Effector memory CD4-positive, alpha-beta T cell (primary cell): ENCODE results near the gene SKIDA1.

Experiments
- DNase-seq, 3 donors: peaks; one replicate each; pipeline ENCODE4 v3.0.0-alpha.2; 2020
- H3K27ac ChIP-seq: 2 replicates; pipeline ENCODE4 v1.7.0; 2013; ENCODE audit warnings: mild to moderate bottlenecking, low read length, moderate library complexity; ENCODE audit not compliant: insufficient read depth, poor library complexity, severe bottlenecking
- H3K27me3 ChIP-seq: replicated peaks from 2 replicates; pipeline ENCODE4 v1.7.0; 2013; ENCODE audit warnings: mild to moderate bottlenecking, low read length; ENCODE audit not compliant: insufficient read depth, control insufficient read depth, poor library complexity, severe bottlenecking
- H3K36me3 ChIP-seq: 2 replicates; pipeline ENCODE4 v1.7.0; 2013; ENCODE audit warnings: mild to moderate bottlenecking, low read length, moderate library complexity; ENCODE audit not compliant: control insufficient read depth, insufficient read depth
- H3K4me1 ChIP-seq: 2 replicates; pipeline ENCODE4 v1.7.0; 2013; ENCODE audit warnings: low read length, mild to moderate bottlenecking; ENCODE audit not compliant: control insufficient read depth, insufficient read depth, poor library complexity, severe bottlenecking
- H3K4me3 ChIP-seq: 2 replicates; pipeline ENCODE4 v1.7.0; 2013; ENCODE audit warnings: low read length, low read depth, mild to moderate bottlenecking; ENCODE audit not compliant: insufficient read depth, poor library complexity, severe bottlenecking
- H3K9me3 ChIP-seq: 2 replicates; pipeline ENCODE4 v1.7.0; 2013; ENCODE audit warnings: mild to moderate bottlenecking, low read length, moderate library complexity; ENCODE audit not compliant: control insufficient read depth

The SKIDA1 gene

DNA sequence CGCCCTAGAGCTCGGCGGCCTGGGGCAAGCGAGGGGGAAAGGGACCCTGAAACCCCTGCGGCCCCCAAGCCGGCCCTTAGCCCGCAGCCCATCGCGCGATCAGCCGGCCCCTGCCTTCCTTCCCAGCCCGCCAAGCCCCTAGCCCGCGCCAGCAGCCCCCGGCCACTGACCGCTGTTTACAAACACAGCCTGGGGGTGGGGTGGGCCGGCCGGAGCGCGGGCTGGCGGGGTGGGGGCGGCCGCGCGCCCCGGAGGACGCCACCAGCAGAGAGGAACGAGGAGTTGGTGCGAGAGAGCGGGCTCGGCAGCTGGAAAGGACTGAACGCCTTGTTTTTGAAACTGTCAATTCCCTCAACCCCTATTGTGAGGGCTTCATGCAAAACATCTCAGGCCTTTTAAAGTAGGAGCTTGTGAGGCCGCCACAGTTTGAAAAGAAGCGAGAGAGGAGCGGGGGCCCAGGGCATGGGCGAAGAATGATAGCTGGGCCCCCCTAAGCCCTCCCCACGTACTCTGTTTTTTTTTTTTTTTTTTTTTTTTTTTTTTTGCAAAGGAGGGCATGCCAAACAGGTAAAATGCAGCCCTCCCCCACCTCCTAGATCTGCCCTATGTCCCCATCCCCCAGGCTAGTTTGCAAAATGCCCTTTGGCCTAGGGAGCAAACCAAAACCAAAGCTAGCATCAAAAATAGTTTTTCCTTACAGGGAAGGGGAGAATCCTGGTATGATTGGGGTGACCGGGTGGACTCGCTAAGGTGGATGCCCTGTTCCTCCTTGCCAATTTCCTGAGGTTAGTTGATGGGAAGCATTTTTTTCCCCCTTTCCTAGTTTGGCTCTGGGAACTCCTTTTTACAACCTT is 15.0 kb downstream of the SKIDA1 start:
- Histone ChIP-seq H3K9me3 (no peaks in the 10 kb centered on the region), H3K27ac (no peak overlapping the region), H3K4me1 (no peaks in the 10 kb centered on the region), H3K36me3 (no peaks in the 10 kb centered on the region), H3K4me3 (no peak overlapping the region), H3K27me3 (peaks cover 43% of the 10 kb centered on the region)
- no peak for DNase-seq

GRCh38 chr10:21509341-21510240 is 15.9 kb downstream of the SKIDA1 start:
- Histone ChIP-seq H3K9me3 (no peaks in the 10 kb centered on the region), H3K4me3 (no peak overlapping the region), H3K27ac (no peak overlapping the region), H3K36me3 (no peaks in the 10 kb centered on the region), H3K4me1 (no peaks in the 10 kb centered on the region), H3K27me3 (peaks cover 34% of the 10 kb centered on the region)
- no peak for DNase-seq

DNA sequence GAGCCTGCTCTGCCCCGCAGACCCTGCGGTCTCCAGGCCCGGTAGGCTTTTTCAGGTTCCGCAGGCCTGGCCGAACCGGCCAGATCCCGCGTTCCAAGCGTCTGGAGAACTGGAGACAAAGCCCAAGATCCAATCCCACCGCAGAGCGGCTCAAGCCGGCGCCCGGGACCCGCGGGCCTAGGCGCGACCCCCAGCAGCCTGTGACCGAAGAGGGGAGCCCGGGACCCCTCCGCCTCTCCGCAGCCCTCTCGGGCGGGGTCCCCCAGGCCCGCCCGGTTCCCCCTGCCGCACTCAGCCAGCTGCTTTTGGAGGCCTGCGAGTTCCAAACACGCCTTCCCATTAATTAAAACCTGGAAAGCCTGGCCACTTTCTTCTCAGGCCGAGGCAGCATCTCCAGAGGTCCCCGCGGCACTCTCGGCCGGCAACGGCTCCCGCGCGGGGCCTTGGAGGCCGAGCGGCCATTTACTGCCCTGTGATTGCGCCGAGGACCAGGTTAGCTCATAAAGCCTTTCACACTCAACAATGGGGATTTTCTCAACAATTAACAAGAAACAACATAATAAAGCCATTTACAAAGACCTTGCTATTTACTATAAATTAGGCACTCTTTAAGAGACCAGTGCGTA is 16.7 kb downstream of the SKIDA1 start:
- H3K4me1 ChIP-seq: no peaks in the 10 kb centered on the region
- no peak overlapping the region for H3K27ac ChIP-seq
- H3K9me3 ChIP-seq: no peaks in the 10 kb centered on the region
- no peak for DNase-seq
- H3K4me3 ChIP-seq: no peak overlapping the region
- no peaks in the 10 kb centered on the region for H3K36me3 ChIP-seq
- H3K27me3 ChIP-seq: peaks cover 28% of the 10 kb centered on the region

DNA sequence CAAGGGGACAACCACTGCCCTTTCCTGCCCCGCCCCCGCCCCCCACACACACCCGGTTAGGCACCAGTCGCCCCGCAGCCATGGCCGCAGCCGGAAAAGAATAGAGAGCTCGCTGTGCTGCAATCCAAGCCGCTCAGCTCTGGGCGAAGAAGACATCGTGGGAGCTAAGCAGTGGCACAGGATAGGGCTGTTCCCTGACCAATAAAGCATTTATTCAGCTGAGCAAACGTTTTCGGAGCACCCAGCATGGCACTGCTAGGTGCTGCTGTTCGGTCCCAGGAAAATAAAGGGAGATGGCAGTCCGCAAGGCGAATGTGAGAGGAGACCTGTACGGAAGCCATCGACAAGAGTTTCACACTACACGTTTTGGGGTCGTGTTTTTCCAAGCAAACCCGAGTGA is 18.3 kb downstream of the SKIDA1 start:
- H3K9me3 ChIP-seq: no peaks in the 10 kb centered on the region
- H3K27ac ChIP-seq: no peak overlapping the region
- H3K4me1 ChIP-seq: no peaks in the 10 kb centered on the region
- H3K36me3 ChIP-seq: no peaks in the 10 kb centered on the region
- no peak for DNase-seq
- no peak overlapping the region for H3K4me3 ChIP-seq
- peaks cover 16% of the 10 kb centered on the region for H3K27me3 ChIP-seq

DNA sequence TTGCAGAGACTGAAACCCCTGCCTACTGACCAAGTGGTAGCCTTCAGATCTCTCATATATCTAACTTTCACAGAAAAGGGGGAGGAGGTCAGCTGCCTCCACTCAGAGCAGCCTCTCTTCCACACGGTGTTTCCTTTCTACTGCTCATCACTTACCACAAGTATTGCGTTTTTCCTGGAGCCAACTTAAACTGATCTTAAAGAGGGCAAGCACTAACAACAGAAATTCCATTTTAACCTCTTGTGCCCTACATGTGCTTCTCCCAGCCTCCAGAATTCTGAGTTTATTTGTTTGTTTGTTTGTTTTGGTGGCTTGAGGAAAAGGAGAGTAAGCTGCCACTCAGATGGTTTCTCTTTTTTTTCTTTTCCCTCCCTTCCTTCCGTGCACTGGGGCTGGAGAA is 19.1 kb downstream of the SKIDA1 start:
- no peaks in the 10 kb centered on the region for H3K9me3 ChIP-seq
- H3K36me3 ChIP-seq: no peaks in the 10 kb centered on the region
- no peak overlapping the region for H3K27ac ChIP-seq
- DNase-seq: no peak
- no peaks in the 10 kb centered on the region for H3K4me1 ChIP-seq
- peaks cover 16% of the 10 kb centered on the region for H3K27me3 ChIP-seq
- no peak overlapping the region for H3K4me3 ChIP-seq

GRCh38 chr10:21505711-21506278 is 19.7 kb downstream of the SKIDA1 start:
- Histone ChIP-seq H3K27ac (no peak overlapping the region), H3K27me3 (peaks cover 14% of the 10 kb centered on the region), H3K4me1 (no peaks in the 10 kb centered on the region), H3K4me3 (no peak overlapping the region), H3K9me3 (no peaks in the 10 kb centered on the region), H3K36me3 (no peaks in the 10 kb centered on the region)
- DNase-seq: no peak

DNA sequence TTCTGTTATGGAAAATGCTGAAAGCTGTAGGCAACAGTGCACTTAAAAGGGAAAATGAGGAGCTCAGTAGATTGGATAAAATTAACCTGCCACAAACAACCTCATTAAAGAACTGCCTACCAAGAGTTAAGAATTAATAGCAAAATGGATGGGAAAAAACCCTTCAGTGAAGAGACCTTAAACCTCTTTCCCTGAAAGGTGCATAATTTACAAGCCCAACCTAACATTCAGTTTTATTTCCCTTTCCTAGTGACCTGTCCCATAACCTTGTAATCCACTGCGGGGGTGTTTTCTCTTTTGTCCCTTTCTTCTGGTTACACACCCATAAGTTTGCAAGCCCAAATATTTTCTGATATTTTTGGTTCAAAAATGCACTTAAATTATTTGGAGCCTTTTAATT is 21.9 kb downstream of the SKIDA1 start:
- no peak overlapping the region for H3K27ac ChIP-seq
- H3K36me3 ChIP-seq: no peaks in the 10 kb centered on the region
- peaks cover 21% of the 10 kb centered on the region for H3K27me3 ChIP-seq
- no peak for DNase-seq
- H3K4me1 ChIP-seq: peaks cover 8% of the 10 kb centered on the region
- no peak overlapping the region for H3K4me3 ChIP-seq
- H3K9me3 ChIP-seq: no peaks in the 10 kb centered on the region

DNA sequence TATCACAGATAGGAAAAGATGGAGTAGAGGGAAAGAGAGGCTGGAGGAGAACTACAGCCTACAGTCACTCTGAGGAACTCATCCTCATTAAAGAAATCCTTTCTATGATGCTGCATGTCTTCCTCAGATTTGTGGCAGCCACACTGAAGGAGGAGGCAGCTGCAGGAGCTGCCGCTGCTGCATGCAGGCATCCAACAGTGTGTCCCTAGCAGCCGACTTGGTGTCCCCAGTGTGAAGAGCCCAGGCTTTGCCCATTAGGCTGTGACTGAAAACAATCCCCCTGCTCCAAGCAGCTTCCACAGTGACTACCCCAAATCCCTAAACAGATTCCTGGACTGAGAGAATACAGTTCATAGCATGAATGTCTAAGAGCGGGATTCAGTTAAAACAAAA is 23.1 kb downstream of the SKIDA1 start:
- Histone ChIP-seq H3K36me3 (no peaks in the 10 kb centered on the region), H3K4me3 (no peak overlapping the region), H3K4me1 (peaks cover 11% of the 10 kb centered on the region), H3K9me3 (no peaks in the 10 kb centered on the region), H3K27ac (no peak overlapping the region), H3K27me3 (peaks cover 33% of the 10 kb centered on the region)
- no peak for DNase-seq

GRCh38 chr10:21501731-21502347 is 23.6 kb downstream of the SKIDA1 start:
- Histone ChIP-seq H3K9me3 (no peaks in the 10 kb centered on the region), H3K27me3 (peaks cover 38% of the 10 kb centered on the region), H3K27ac (no peak overlapping the region), H3K4me3 (no peak overlapping the region), H3K4me1 (peaks cover 16% of the 10 kb centered on the region), H3K36me3 (no peaks in the 10 kb centered on the region)
- no peak for DNase-seq
